ENCODE measurements around the gene CCT3.
"Not testable (repeated sequence)": the region's sequence is repeated elsewhere in the genome, so short reads cannot be mapped to it uniquely, and the experiment has no call there.

The CCT3 gene

GRCh38 chr1:156359249-156359648 lies 21.2 kb upstream of the CCT3 start:
- no peak for DNase-seq (ENCODE audit: low read depth)
- TF ChIP-seq CTCF (conservative IDR thresholded peaks at IDR 0.05; ENCODE audit: low read depth, low read length) = no peak
- no peak overlapping the region for H3K4me3 ChIP-seq (ENCODE audit: low read length)

- no peak for DNase-seq (ENCODE audit: low read depth)
- H3K4me3 ChIP-seq (ENCODE audit: low read length) = no peak overlapping the region
- TF ChIP-seq CTCF (conservative IDR thresholded peaks at IDR 0.05; ENCODE audit: low read depth, low read length) = no peak
These were observed 20.5 kb upstream of the CCT3 start for GRCh38 chr1:156358641-156359040.

DNA sequence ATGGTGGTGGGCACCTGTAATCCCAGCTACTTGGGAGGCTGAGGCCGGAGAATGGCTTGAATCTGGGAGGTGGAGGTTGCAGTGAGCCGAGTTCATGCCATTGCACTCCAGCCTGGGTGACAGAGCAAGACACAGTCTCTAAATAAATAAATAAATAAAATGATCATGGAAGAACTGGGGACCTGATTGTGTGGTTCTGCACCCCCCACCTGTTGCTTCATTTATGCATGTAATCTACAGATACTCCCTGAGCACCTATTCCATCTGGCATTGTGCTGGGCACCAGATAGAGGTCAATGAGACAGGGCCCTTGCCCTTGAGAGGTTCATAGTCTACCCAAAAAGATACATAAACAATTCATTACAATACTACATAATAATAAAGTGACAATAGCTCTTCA lies 19.9 kb upstream of the CCT3 start:
- H3K4me3 ChIP-seq (ENCODE audit: low read length) = no peak overlapping the region
- no peak for TF ChIP-seq CTCF (conservative IDR thresholded peaks at IDR 0.05; ENCODE audit: low read depth, low read length)
- no peak for DNase-seq (ENCODE audit: low read depth)

- TF ChIP-seq CTCF (conservative IDR thresholded peaks at IDR 0.05; ENCODE audit: low read depth, low read length) = peak; percentile 96
- H3K4me3 ChIP-seq (ENCODE audit: low read length) = no peak overlapping the region
- no peak for DNase-seq (ENCODE audit: low read depth)
These were observed 18.9 kb upstream of the CCT3 start for GRCh38 chr1:156356875-156357534.

DNA sequence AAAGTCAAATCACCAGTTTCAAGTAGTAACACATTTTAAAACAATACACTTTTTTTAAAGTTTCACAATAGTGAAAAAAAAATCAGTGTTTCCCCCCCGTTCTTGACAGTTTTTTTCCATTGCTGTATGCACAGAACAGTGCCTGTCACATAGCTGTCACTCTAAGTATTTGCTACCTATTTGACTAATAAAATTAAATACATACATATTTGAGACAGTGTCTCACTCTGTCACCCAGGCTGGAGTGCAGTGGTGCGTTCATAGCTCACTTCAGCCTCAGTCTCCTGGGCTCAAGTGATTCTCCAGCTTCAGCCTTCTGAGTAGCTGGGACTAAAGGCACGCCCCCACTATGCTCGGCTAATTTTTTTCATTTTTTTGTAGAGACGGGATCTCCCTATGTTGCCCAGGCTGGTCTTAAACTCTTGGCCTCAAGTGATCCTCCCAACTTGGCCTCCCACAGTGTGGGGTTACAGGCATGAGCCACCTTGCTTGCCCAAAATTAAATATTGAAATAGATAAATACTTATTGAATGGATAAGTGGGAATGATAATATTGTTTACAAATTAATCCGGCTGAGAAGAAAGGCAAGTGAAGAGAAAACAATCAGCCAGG lies 18.3 kb upstream of the CCT3 start:
- DNase-seq (ENCODE audit: low read depth) = no peak
- no peak overlapping the region for H3K4me3 ChIP-seq (ENCODE audit: low read length)
- TF ChIP-seq CTCF (conservative IDR thresholded peaks at IDR 0.05; ENCODE audit: low read depth, low read length) = no peak

- H3K4me3 ChIP-seq (ENCODE audit: low read length); DNase-seq (ENCODE audit: low read depth): not testable (repeated sequence)
These were observed 14.4 kb upstream of the CCT3 start for GRCh38 chr1:156352481-156352880.

DNA sequence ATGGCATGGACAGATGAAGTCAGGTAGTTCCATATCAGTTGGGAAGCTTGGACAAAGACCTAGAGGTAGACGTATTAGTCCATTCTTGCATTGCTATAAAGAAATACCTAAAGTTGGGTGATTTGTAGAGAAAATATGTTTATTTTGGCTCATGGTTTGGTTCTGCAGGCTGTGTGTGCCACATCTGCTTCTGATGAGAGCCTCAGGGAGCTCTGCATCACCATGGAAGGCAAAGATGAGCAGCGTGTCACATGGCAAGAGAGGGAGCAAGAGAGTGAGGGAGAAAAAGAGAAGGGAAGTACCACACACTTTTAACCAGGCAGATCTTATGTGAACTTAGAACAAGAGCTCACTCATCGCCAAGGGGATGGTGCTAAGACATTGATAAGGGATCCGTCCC lies 9.2 kb upstream of the CCT3 start:
- DNase-seq (ENCODE audit: low read depth) = no peak
- TF ChIP-seq CTCF (conservative IDR thresholded peaks at IDR 0.05; ENCODE audit: low read depth, low read length) = no peak
- H3K4me3 ChIP-seq (ENCODE audit: low read length) = no peak overlapping the region

Measured in retinal pigment epithelial cell (primary cell).